ENCODE results near the gene RHOT2.

DNA sequence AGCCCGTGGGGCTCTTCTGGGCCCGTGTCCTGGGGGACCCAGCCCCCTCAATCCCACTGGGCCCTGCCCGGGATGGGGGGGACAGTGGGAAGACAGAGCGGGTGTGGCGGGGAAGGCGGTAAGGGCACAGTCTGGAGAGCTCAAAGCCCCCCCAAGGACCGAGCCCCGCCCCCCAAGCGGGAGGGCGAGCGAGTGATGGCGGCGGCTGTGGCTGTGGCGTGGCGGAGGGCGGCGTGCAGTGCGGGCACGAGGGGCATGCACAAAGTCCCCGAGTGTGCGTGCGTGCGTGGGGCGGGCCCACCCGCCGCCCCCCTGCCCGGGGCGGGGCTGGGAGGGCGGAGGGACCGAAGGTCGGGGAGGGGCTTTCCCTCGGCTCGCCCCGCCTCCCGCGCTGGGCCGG lies 25.8 kb downstream of the RHOT2 start:
- TF ChIP-seq POLR2A (IDR thresholded peaks at IDR 0.05): no peak
- TF ChIP-seq, protein P1, sequence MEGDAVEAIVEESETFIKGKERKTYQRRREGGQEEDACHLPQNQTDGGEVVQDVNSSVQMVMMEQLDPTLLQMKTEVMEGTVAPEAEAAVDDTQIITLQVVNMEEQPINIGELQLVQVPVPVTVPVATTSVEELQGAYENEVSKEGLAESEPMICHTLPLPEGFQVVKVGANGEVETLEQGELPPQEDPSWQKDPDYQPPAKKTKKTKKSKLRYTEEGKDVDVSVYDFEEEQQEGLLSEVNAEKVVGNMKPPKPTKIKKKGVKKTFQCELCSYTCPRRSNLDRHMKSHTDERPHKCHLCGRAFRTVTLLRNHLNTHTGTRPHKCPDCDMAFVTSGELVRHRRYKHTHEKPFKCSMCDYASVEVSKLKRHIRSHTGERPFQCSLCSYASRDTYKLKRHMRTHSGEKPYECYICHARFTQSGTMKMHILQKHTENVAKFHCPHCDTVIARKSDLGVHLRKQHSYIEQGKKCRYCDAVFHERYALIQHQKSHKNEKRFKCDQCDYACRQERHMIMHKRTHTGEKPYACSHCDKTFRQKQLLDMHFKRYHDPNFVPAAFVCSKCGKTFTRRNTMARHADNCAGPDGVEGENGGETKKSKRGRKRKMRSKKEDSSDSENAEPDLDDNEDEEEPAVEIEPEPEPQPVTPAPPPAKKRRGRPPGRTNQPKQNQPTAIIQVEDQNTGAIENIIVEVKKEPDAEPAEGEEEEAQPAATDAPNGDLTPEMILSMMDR (IDR thresholded peaks at IDR 0.05): no peak

Measured in uterus (tissue), 2 donors.